Activated naive CD4-positive, alpha-beta T cell treated with anti-CD3 and anti-CD28 coated beads, Interleukin-2, amount 10 ng/mL, durations not matched to agents 7 days and 5 days (primary cell): ENCODE measurements around the gene DMRTB1.

ENCODE experiments used
- CTCF ChIA-PET: fragments of 350-600 bp; sonication (Branson Sonifier 250); formaldehyde crosslinking; loops from one replicate; lab custom pipeline; 2021; ENCODE audit warnings: antibody characterized with exemption; lab: Charles Lee
- DNase-seq: peaks from one replicate; pipeline ENCODE4 v3.0.0-alpha.2; 2020
- H3K27ac Mint-ChIP-seq: one replicate; pipeline ENCODE4 v1.8.0; 2021; ENCODE audit warnings: mild to moderate bottlenecking, moderate library complexity, mixed read lengths
- H3K27me3 Mint-ChIP-seq: one replicate; pipeline ENCODE4 v1.8.0; 2021; ENCODE audit warnings: mild to moderate bottlenecking, mixed read lengths
- H3K36me3 Mint-ChIP-seq: one replicate; pipeline ENCODE4 v1.8.0; 2021; ENCODE audit warnings: mixed read lengths
- H3K4me1 Mint-ChIP-seq: one replicate; pipeline ENCODE4 v1.8.0; 2021; ENCODE audit warnings: mixed read lengths
- H3K4me3 Mint-ChIP-seq: one replicate; pipeline ENCODE4 v1.8.0; 2021; ENCODE audit warnings: mild to moderate bottlenecking, moderate library complexity, mixed read lengths
- H3K9me3 Mint-ChIP-seq: one replicate; pipeline ENCODE4 v1.8.0; 2021; ENCODE audit warnings: mixed read lengths

Gene DMRTB1

GRCh38 chr1:53498555-53499131 is 39.4 kb downstream of the DMRTB1 start:
- H3K27me3 Mint-ChIP-seq = peaks cover 24% of the 10 kb centered on the region
- no peak for DNase-seq
- H3K9me3 Mint-ChIP-seq = no peaks in the 10 kb centered on the region
- no peaks in the 10 kb centered on the region for H3K36me3 Mint-ChIP-seq
- CTCF ChIA-PET = interaction anchor here (1.3 kb wide), 1 partner anchor 184 kb away, joined by 3 read pairs; no protein-coding TSS in a partner anchor
- no peak overlapping the region for H3K4me3 Mint-ChIP-seq
- no peaks in the 10 kb centered on the region for H3K4me1 Mint-ChIP-seq
- H3K27ac Mint-ChIP-seq = no peak overlapping the region

GRCh38 chr1:53499257-53500203 is 40.3 kb downstream of the DMRTB1 start:
- H3K9me3 Mint-ChIP-seq = no peaks in the 10 kb centered on the region
- no peaks in the 10 kb centered on the region for H3K36me3 Mint-ChIP-seq
- no peak for DNase-seq
- no peak overlapping the region for H3K27ac Mint-ChIP-seq
- CTCF ChIA-PET = interaction anchor here (1.1 to 1.3 kb wide), 2 partner anchors 13 to 183 kb away, joined by 3 read pairs; no protein-coding TSS in a partner anchor
- no peaks in the 10 kb centered on the region for H3K4me1 Mint-ChIP-seq
- H3K27me3 Mint-ChIP-seq = peaks cover 24% of the 10 kb centered on the region
- H3K4me3 Mint-ChIP-seq = no peak overlapping the region

DNA sequence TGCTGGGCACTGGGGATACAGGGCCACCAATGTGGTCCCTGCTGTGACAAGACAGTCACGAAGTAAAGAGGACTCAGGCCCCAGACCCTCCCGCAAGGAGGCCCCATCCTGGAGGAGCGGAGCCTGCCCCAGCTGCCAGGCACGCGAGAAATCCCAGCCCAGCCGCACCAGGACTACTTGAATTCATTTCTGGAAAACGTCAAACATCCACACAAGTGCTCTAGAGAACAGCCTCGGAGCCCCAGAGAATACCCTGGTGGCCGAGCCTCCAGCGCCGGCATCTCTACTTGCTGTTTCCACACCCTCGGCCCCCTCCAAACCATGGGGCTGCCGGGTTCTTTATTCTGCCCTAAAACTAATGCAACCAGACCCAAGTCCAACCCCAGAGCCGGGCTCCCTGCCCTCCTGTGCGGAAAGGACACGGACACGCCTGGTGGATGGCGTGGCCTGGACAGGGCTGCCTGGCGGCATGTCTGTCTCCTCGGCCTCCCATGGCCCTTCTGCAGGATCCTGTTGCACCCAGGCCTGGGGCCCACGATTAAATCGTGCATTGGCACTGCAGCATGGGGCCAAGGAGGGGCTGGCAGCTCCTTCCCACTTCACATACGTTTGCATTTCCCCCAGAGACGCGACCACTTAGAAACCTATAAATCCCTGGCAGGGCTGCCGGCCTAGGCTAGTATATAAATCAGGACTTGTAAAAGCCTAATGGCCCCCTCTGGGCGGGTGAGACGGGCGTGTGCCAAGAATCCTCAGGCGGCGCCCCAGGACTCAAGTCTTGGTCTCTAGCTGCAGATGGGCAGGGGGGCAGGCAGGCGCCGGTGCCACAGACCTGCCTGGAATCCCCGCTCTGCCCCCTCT is 41.2 kb downstream of the DMRTB1 start:
- Mint-ChIP-seq H3K27ac (no peak overlapping the region), H3K9me3 (no peaks in the 10 kb centered on the region), H3K27me3 (peaks cover 24% of the 10 kb centered on the region), H3K36me3 (no peaks in the 10 kb centered on the region), H3K4me3 (no peak overlapping the region), H3K4me1 (no peaks in the 10 kb centered on the region)
- CTCF ChIA-PET = interaction anchor here (1.1 kb wide), 1 partner anchor 14 kb away, joined by 3 read pairs; no protein-coding TSS in a partner anchor
- DNase-seq = no peak

- DNase-seq = no peak
- H3K27me3 Mint-ChIP-seq = peaks cover 16% of the 10 kb centered on the region
- H3K27ac Mint-ChIP-seq = no peak overlapping the region
- CTCF ChIA-PET = no interaction called here
- H3K36me3 Mint-ChIP-seq = no peaks in the 10 kb centered on the region
- H3K4me3 Mint-ChIP-seq = no peak overlapping the region
- no peaks in the 10 kb centered on the region for H3K9me3 Mint-ChIP-seq
- no peaks in the 10 kb centered on the region for H3K4me1 Mint-ChIP-seq
Measured at GRCh38 chr1:53501065-53502005, 42.1 kb downstream of the DMRTB1 start.

DNA sequence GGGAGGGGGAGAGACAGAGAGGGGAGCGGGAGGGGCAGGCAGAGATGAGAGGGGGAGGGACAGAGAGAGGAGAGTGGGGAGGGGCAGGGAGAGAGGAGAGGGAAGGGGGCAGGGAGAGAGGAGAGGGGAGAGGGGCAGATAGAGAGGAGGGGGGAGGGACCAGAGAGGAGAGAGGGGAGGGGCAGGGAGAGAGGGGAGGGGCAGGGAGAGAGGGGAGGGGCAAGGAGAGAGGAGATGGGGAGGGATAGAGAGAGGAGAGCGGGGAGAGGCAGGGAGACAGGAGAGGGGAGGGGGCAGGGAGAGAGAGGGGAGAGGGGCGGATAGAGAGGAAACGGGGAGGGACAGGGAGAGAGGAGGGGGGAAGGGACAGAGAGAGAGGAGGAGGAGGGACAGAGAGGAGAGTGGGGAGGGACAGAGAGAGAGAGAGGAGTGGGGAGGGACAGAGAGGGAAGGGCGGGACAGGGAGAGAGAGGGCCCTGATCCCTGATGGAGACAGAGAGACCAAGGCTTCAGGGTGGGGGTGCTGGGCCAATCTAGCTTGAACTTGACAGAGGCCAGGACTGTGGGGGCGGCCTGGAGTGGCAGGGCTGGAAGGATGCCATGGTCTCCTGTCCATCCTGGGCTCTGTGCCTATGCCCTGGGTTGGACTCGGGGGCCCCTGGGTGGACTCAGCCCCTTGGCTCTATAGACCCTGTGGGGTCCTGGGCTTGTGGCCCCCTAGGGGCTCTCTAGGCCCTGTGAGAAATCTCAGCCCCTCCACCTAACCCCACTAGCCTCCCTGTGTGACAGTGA is 43.6 kb downstream of the DMRTB1 start:
- H3K36me3 Mint-ChIP-seq = no peaks in the 10 kb centered on the region

GRCh38 chr1:53503433-53504217 is 44.4 kb downstream of the DMRTB1 start:
- CTCF ChIA-PET = no interaction called here
- no peak overlapping the region for H3K4me3 Mint-ChIP-seq
- H3K4me1 Mint-ChIP-seq = no peaks in the 10 kb centered on the region
- H3K36me3 Mint-ChIP-seq = no peaks in the 10 kb centered on the region
- peaks cover 8% of the 10 kb centered on the region for H3K27me3 Mint-ChIP-seq
- H3K9me3 Mint-ChIP-seq = no peaks in the 10 kb centered on the region
- DNase-seq = no peak
- no peak overlapping the region for H3K27ac Mint-ChIP-seq

More for the DNA sequence above, 43.6 kb downstream of the DMRTB1 start:
- no peak overlapping the region for H3K27ac Mint-ChIP-seq
- H3K4me1 Mint-ChIP-seq = no peaks in the 10 kb centered on the region
- no peak for DNase-seq
- no peak overlapping the region for H3K4me3 Mint-ChIP-seq
- H3K9me3 Mint-ChIP-seq = no peaks in the 10 kb centered on the region
- H3K27me3 Mint-ChIP-seq = peaks cover 14% of the 10 kb centered on the region
- CTCF ChIA-PET = no interaction called here

DNA sequence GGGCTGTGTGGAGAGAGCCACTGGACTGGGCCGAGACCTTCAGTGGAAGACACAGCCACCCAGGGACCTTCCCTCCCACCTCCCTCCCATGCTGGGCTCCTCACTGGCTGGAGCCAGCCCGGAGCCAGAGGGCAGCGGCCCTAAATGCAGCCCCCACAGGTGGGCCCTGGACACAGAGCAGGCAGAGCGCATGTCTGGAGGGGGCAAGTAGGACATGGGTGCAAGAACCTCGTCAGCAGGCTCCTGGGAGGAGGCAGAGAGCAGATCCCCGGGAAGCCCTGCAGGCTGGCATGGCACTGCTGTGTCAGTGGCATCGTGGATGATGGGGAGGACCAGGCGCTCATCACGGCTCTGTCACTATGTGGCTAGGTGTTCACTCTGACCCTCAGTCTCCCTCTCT is 45.7 kb downstream of the DMRTB1 start:
- CTCF ChIA-PET = no interaction called here
- Mint-ChIP-seq H3K4me1 (no peaks in the 10 kb centered on the region), H3K36me3 (no peaks in the 10 kb centered on the region), H3K9me3 (no peaks in the 10 kb centered on the region), H3K4me3 (no peak overlapping the region), H3K27ac (no peak overlapping the region), H3K27me3 (peaks cover 4% of the 10 kb centered on the region)
- no peak for DNase-seq

GRCh38 chr1:53505401-53505800 is 46.2 kb downstream of the DMRTB1 start:
- Mint-ChIP-seq H3K9me3 (no peaks in the 10 kb centered on the region), H3K27me3 (peaks cover 4% of the 10 kb centered on the region), H3K36me3 (no peaks in the 10 kb centered on the region), H3K27ac (no peak overlapping the region), H3K4me1 (no peaks in the 10 kb centered on the region), H3K4me3 (no peak overlapping the region)
- CTCF ChIA-PET = no interaction called here
- no peak for DNase-seq

DNA sequence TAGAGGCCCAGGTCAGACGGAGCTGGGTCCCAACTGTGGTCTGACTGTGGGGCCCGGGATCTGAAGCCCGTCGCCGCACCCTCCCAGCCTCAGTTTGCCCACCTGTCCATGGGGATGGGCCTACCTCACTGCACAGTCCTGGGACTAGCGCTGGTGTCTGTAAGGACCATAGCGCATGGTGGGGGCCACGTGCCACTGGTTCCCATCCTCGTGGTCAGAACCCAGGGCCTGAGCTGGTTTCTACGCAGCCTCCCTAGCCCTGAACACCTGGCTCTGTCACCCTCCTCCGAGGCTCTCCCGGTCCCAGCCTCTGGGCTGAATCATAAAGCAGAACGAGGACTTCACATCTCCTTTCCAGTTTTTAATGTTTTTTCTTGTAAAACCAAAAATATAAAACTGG is 46.7 kb downstream of the DMRTB1 start:
- Mint-ChIP-seq H3K36me3 (no peaks in the 10 kb centered on the region), H3K4me1 (no peaks in the 10 kb centered on the region), H3K27ac (no peak overlapping the region), H3K4me3 (no peak overlapping the region), H3K9me3 (no peaks in the 10 kb centered on the region), H3K27me3 (peaks cover 4% of the 10 kb centered on the region)
- no peak for DNase-seq
- CTCF ChIA-PET = no interaction called here

DNA sequence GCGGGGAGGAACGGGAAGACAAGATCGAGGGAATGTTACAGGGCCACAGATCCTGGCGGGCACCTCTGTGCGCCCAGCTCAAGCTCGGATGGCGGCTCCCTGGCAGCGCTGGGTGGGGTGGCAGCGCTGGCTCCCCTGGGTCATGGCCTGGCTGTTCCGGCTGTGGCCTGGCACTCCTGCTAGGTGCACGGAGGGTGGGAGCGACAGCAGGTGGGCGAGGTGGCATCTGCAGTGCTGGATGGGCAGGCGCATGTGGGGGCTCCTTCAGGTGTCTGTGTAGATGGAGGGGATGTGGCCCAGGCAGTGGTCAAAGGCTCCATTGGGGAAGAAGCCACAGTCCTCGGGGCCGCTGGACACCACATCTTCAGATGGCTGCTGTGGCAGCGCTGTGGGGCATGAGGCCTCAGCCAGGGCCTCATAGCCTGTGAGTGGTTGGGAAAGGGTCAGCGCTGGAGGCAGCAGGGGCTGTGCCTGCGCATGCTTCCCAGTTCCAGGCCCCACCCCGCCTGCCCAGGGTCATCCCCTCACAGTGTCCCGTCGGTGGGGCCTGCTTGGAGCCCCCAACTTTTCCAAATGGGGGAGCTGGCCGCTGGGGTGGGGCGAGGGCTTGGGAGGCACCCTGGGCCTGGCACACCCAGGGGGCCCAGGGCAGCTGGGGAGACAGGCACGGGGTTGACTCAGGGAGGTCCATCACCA is 47.3 kb downstream of the DMRTB1 start:
- Mint-ChIP-seq H3K27ac (no peak overlapping the region), H3K36me3 (no peaks in the 10 kb centered on the region), H3K27me3 (peaks cover 4% of the 10 kb centered on the region), H3K9me3 (no peaks in the 10 kb centered on the region), H3K4me3 (no peak overlapping the region), H3K4me1 (no peaks in the 10 kb centered on the region)
- CTCF ChIA-PET = no interaction called here
- no peak for DNase-seq

DNA sequence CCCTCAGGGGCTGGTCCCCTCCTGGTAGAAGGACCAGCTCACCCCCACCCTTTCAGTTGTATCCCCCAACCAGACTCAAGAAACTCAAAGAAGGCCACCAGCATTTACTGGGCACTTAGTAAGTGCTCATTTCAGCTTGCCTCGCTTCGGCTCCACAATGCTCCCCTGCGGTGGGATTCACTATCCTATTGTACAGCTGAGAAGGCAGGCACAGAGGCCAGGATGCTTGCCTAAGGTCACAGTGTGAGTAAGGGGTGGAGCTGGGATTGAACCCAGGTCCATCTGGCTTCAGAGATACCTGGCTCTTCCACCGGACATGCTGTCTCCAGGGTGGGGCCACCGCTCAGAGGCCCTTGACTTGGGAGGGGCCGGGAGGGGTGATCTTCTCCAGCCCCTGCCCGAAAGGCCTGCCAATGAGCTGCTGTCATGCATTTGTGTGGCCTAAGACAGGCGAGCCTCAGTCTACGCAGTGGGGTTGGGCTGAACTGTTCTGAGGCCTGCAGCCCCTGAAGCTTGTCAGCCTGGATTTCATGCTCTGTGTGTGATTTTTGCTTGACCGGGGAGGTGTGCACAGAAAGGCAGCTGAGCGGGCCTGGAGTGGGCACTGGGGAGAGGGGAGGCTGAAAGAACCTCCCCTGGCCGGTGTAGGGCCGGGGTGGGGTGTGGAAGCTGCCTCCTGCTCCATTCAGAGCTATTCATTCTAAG is 48.1 kb downstream of the DMRTB1 start:
- Mint-ChIP-seq H3K9me3 (no peaks in the 10 kb centered on the region), H3K27me3 (peaks cover 4% of the 10 kb centered on the region), H3K27ac (no peak overlapping the region), H3K4me3 (no peak overlapping the region), H3K4me1 (no peaks in the 10 kb centered on the region), H3K36me3 (no peaks in the 10 kb centered on the region)
- no peak for DNase-seq
- CTCF ChIA-PET = no interaction called here
